ENCODE data around the gene AK5. TPM values are rescaled to one million over a fixed set of nuclear protein-coding genes. Genes with fewer than 3 reads are reported as not detected.

The AK5 gene
- total RNA-seq, 6 experiments from 2014 or later: 51.9 to 77.6 (median 70.8) TPM

DNA sequence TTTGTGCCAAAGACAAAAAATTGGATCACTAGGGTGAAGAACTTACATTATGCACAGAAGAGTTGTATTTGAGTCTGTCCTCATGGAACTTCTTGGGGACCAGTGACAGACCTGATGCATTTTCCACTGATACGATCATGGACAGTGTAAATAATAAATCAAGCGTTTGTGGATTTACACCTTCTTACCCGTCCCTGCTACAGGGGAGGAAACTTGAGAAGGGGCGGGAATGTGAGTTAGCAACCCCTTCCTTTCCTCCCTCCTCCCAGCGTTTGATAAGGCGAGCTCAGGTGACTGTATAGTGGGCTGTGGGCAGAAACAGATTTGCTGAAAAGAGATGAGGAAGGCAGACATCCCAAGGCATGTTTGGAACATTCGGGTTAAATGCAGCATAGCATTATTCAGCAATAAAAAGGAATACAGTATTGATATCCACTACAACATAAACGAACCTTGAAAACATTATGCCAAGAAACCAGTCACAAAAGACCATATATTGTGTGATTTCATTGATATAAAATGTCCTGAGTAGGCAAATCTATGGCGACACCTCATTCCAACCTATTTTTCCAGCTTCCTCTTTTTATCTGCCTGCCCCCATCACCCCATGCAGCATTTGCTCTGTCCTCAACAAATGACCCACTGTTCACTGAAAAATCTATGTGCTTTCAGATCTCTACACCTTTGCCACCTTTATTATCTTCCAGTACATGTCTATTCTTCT is 271.9 kb downstream of the AK5 start:
- TF ChIP-seq CTCF (IDR thresholded peaks at IDR 0.05): no peak
- Mint-ChIP-seq H3K4me1 (ENCODE audit: low read depth) (peaks cover 51% of the 10 kb centered on the region), H3K27ac (no peak overlapping the region), H3K4me3 (no peak overlapping the region), H3K9me3 (no peaks in the 10 kb centered on the region), H3K36me3 (ENCODE audit: low read depth) (peaks cover 49% of the 10 kb centered on the region), H3K27me3 (ENCODE audit: insufficient read depth) (peaks cover under 1% of the 10 kb centered on the region)
- no peak for DNase-seq

GRCh38 chr1:77556045-77556444 is 274.2 kb downstream of the AK5 start:
- no peak for DNase-seq
- H3K36me3 Mint-ChIP-seq (ENCODE audit: low read depth): peaks cover 60% of the 10 kb centered on the region
- H3K4me3 Mint-ChIP-seq: no peak overlapping the region
- no peak for TF ChIP-seq CTCF (IDR thresholded peaks at IDR 0.05)
- H3K27ac Mint-ChIP-seq: no peak overlapping the region; the same call in 1 of the 2 replicates
- H3K9me3 Mint-ChIP-seq: no peaks in the 10 kb centered on the region
- peaks cover 2% of the 10 kb centered on the region for H3K27me3 Mint-ChIP-seq (ENCODE audit: insufficient read depth)
- H3K4me1 Mint-ChIP-seq (ENCODE audit: low read depth): peaks cover 58% of the 10 kb centered on the region

DNA sequence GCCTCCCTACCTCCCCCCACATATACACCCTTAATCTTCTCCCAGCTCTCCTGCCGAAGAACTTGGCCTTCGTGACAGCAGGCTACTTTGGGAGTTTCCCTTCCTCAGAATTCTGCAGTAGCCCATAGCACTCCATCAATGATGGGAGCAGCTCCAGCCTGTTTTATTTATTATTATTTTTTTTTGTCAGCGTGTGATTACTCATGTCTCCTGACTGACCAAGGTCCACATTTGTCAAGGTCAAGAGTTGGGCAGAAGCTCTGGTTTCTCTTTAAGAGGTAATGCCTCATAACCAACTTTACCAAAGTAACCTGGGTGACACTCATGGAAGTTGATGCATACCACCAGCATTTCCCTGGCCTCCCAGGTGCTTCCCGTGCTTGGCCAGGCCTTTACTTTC is 275.2 kb downstream of the AK5 start:
- no peaks in the 10 kb centered on the region for H3K9me3 Mint-ChIP-seq
- H3K4me1 Mint-ChIP-seq (ENCODE audit: low read depth): peaks cover 59% of the 10 kb centered on the region
- DNase-seq: no peak
- TF ChIP-seq CTCF (IDR thresholded peaks at IDR 0.05): no peak
- no peak overlapping the region; the same call in 1 of the 2 replicates for H3K4me3 Mint-ChIP-seq
- H3K27me3 Mint-ChIP-seq (ENCODE audit: insufficient read depth): peaks cover 5% of the 10 kb centered on the region
- 0 out of 2 replicates have a peak overlapping the region, but pooled peaks have one; percentile 10 for H3K27ac Mint-ChIP-seq
- peaks cover 65% of the 10 kb centered on the region for H3K36me3 Mint-ChIP-seq (ENCODE audit: low read depth)

- Mint-ChIP-seq H3K36me3 (ENCODE audit: low read depth) (peaks cover 49% of the 10 kb centered on the region), H3K9me3 (no peaks in the 10 kb centered on the region), H3K4me3 (no peak overlapping the region; the same call in 1 of the 2 replicates), H3K4me1 (ENCODE audit: low read depth) (peaks cover 51% of the 10 kb centered on the region), H3K27me3 (ENCODE audit: insufficient read depth) (peaks cover 5% of the 10 kb centered on the region), H3K27ac (peak overlapping the region; percentile 47; the same call in 1 of the 2 replicates)
- DNase-seq: no peak
- no peak for TF ChIP-seq CTCF (IDR thresholded peaks at IDR 0.05)
Measured at GRCh38 chr1:77558591-77559164, 276.9 kb downstream of the AK5 start.

DNA sequence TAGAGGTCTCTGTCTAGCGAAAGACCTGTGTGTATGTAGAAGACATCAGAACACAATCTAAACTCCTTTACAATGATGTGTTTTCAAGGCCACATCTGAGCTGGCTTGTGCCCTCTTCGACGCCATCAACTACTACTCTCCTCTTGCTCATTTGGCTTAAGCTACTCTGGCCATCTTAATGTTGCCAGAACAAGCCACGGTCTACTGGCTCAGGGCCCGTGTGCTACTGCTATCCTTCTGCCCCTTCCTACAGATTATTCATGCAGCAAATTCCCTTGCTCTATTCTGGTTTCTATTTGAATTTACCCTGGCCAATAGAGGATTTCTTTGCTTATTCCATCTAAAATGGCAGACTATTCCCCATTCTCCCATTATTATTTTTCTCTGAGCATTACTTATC is 278.9 kb downstream of the AK5 start:
- peaks cover 37% of the 10 kb centered on the region for H3K4me1 Mint-ChIP-seq (ENCODE audit: low read depth)
- H3K36me3 Mint-ChIP-seq (ENCODE audit: low read depth): peaks cover 49% of the 10 kb centered on the region
- TF ChIP-seq CTCF (IDR thresholded peaks at IDR 0.05): no peak
- no peaks in the 10 kb centered on the region for H3K9me3 Mint-ChIP-seq
- no peak for DNase-seq
- H3K27me3 Mint-ChIP-seq (ENCODE audit: insufficient read depth): peaks cover 5% of the 10 kb centered on the region
- no peak overlapping the region for H3K27ac Mint-ChIP-seq
- H3K4me3 Mint-ChIP-seq: no peak overlapping the region

Measured in HFFc6 (cell line).